ENCODE results near the gene ALDH3B2.

GRCh38 chr11:67673902-67674301, 521 bp downstream of the ALDH3B2 start:
- TF ChIP-seq CTCF (IDR thresholded peaks at IDR 0.05) (no peak), POLR2A (IDR thresholded peaks at IDR 0.05) (no peak)

Measured in gastroesophageal sphincter (tissue), 3 donors.